Esophagus muscularis mucosa (tissue), 4 donors: ENCODE results near the gene DNAH9. TPM values are rescaled to one million over a fixed set of nuclear protein-coding genes. Genes with fewer than 3 reads are reported as not detected.

ENCODE experiments used
- DNase-seq: peaks from one replicate; pipeline ENCODE4 v3.0.0-alpha.2; 2017; ENCODE audit errors: extremely low spot score
- H3K27ac ChIP-seq, 4 donors: fragments of 200-600 bp; sonication (generic); replicated peaks in 1 of 4; 1 replicate in 3 of 4; 2 replicates in 1 of 4; pipeline ENCODE4 v1.5.1; 2016 to 2019; ENCODE audit warnings: mild to moderate bottlenecking in 1 of 4
- H3K27me3 ChIP-seq, 4 donors: fragments of 200-600 bp; sonication (generic); one replicate each; pipeline versions ENCODE4 v1.5.1 to v1.6.0; 2016 to 2019
- H3K36me3 ChIP-seq, 4 donors: fragments of 200-600 bp; sonication (generic); one replicate each; pipeline ENCODE4 v1.5.1; 2016 to 2019
- H3K4me1 ChIP-seq, 4 donors: fragments of 200-600 bp; sonication (generic); one replicate each; pipeline ENCODE4 v1.5.1; 2016 to 2019
- H3K4me3 ChIP-seq, 4 donors: fragments of 200-600 bp; sonication (generic); 1 replicate in 2 of 4; 2 replicates in 2 of 4; pipeline ENCODE4 v1.5.1; 2016 to 2019; ENCODE audit warnings: mild to moderate bottlenecking in 4 of 4, moderate library complexity in 1 of 4
- H3K9me3 ChIP-seq, 4 donors: fragments of 200-600 bp; sonication (generic); 1 replicate in 3 of 4; 2 replicates in 1 of 4; pipeline ENCODE4 v1.5.1; 2016 to 2019
- EP300 ChIP-seq: sonication (generic); formaldehyde crosslinking; IDR thresholded peaks from one replicate; pipeline ENCODE4 v1.6.1; 2017; ENCODE audit warnings: antibody characterized with exemption
- POLR2A ChIP-seq: fragments of 450-650 bp; IDR thresholded peaks from one replicate; pipeline ENCODE4 v1.6.1; 2017; ENCODE audit warnings: antibody characterized with exemption, moderate library complexity, mild to moderate bottlenecking, low read depth
- POLR2AphosphoS5 ChIP-seq, 2 donors: sonication (generic); formaldehyde crosslinking; IDR thresholded peaks; one replicate each; pipeline ENCODE4 v1.6.1; 2017; ENCODE audit warnings: antibody characterized with exemption in 2 of 2
- WGBS: methylation state at CpG from one replicate; pipeline ENCODE4 v1.1.5; 2018; 5-methylcytosine and 5-hydroxymethylcytosine counted together
- intact Hi-C: fragments of 100-400 bp; cut with DNase I; formaldehyde crosslinking; loops from one replicate; pipeline ENCODE4 v1.15.1; 2023
- total RNA-seq, 4 donors: library from RNA; depleted of rRNA; stranded (reverse); fragments of >200 nt; gene quantifications; one replicate each; pipeline versions ENCODE4 v1.1.0 to v1.2.1, GENCODE V29; 2016
- TF ChIP-seq, protein P1 (sequence below), 3 experiments: fragments of 200-600 bp in 2 of 3; fragments of 450-650 bp in 1 of 3; sonication (generic) in 2 of 3; IDR thresholded peaks; one replicate each; pipeline ENCODE4 v1.5.1; 2017 to 2019; ENCODE audit warnings: antibody characterized with exemption in 3 of 3, mild to moderate bottlenecking in 2 of 3, moderate library complexity in 1 of 3

The DNAH9 gene
- total RNA-seq, 4 donors from 2014 or later = under 0.01 to 0.92 TPM; not detected in 2

DNA sequence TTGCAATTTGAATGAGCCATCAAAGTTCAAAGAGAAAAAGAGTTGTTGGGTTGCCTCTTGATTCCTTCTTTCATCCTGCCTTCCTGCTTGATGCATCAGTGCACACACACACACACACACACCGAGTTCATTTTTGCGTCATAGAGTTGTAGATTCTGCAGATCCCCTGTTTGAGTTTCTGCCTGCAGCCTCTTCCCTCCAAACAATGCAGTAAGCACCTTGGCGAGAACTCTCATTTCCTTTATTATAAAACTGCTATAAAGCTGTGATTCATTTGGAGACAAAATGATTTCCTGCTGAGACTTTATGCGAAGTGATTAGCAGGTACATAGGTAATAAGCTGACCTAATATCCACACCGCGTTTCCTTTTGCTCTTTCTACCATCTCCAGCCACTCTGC lies 26.7 kb downstream of the DNAH9 start:
- peaks cover 0 to 12% (median 0%) of the 10 kb centered on the region in 4 donors for H3K27me3 ChIP-seq
- H3K4me1 ChIP-seq = no peaks in the 10 kb centered on the region
- no peaks in the 10 kb centered on the region for H3K36me3 ChIP-seq
- H3K9me3 ChIP-seq = no peaks in the 10 kb centered on the region
- H3K27ac ChIP-seq = no peak overlapping the region
- WGBS = 79% methylated on average over 6 of the region's 6 CpGs
- TF ChIP-seq, protein P1, sequence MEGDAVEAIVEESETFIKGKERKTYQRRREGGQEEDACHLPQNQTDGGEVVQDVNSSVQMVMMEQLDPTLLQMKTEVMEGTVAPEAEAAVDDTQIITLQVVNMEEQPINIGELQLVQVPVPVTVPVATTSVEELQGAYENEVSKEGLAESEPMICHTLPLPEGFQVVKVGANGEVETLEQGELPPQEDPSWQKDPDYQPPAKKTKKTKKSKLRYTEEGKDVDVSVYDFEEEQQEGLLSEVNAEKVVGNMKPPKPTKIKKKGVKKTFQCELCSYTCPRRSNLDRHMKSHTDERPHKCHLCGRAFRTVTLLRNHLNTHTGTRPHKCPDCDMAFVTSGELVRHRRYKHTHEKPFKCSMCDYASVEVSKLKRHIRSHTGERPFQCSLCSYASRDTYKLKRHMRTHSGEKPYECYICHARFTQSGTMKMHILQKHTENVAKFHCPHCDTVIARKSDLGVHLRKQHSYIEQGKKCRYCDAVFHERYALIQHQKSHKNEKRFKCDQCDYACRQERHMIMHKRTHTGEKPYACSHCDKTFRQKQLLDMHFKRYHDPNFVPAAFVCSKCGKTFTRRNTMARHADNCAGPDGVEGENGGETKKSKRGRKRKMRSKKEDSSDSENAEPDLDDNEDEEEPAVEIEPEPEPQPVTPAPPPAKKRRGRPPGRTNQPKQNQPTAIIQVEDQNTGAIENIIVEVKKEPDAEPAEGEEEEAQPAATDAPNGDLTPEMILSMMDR (IDR thresholded peaks at IDR 0.05) = no peak
- DNase-seq = no peak
- intact Hi-C loops = no loop called here
- H3K4me3 ChIP-seq = no peak overlapping the region

DNA sequence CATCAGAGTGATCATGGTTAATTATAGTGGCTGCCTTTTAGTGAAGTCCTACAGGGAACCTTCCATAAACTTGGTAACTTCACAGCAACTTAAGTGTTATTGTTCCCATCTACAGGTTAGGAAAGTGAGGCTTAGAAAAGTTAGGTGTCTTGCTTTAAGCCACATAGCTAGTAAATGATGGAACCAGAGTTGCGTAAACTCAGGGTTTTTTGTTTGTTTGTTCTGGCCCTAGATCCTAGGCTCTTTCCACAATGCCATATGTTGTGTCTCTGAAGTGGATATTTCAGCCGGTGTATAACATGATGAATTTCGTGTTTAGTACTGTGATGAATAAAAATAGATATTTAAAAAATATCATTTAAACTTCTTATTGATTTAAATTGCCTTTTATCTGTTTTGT lies 27.6 kb downstream of the DNAH9 start:
- Histone ChIP-seq H3K4me3 (no peak overlapping the region), H3K27me3 (peaks cover 0 to 14% (median 0%) of the 10 kb centered on the region in 4 donors), H3K36me3 (no peaks in the 10 kb centered on the region), H3K9me3 (no peaks in the 10 kb centered on the region), H3K4me1 (no peaks in the 10 kb centered on the region), H3K27ac (no peak overlapping the region)
- intact Hi-C loops = no loop called here
- 60% methylated on average over 3 of the region's 3 CpGs for WGBS
- TF ChIP-seq, protein P1 (IDR thresholded peaks at IDR 0.05) = no peak
- TF ChIP-seq EP300 (no peak), POLR2A (no peak), POLR2AphosphoS5 (IDR thresholded peaks at IDR 0.05) (no peak)
- DNase-seq = no peak

DNA sequence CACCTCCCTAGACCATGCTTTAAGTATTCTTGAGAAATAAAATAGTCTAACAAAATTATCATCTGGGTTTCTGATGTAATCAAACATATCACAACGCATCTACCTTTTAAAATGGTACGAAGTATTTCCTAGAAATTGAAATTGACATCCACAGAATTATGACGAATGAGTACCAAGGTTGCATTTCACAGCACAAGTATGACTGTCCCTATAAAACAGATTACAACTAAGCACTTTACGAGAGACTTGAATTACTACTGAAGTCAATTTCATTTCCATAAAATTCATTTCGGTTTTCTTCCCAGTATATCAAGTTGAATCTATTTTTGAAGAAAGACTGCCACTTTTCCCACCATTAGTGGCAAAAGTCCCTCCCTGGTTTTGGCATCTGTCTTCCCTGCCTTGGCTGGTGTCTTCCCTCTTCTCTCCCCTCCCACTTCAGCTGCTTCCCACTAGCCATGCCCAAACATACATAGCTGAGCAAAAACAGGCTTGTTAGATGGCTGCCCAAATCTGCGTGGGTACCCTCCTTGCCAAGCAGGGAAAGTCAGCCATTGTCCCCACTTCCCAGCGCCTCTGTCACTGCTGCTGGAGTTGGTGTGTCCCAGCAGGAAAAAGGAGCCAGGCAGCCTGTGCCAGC lies 29.2 kb downstream of the DNAH9 start:
- Histone ChIP-seq H3K27me3 (peaks cover 0 to 11% (median 0%) of the 10 kb centered on the region in 4 donors), H3K4me1 (no peaks in the 10 kb centered on the region), H3K27ac (no peak overlapping the region), H3K4me3 (no peak overlapping the region), H3K36me3 (no peaks in the 10 kb centered on the region), H3K9me3 (no peaks in the 10 kb centered on the region)
- TF ChIP-seq EP300 = no peak
- no peak for TF ChIP-seq POLR2AphosphoS5 (IDR thresholded peaks at IDR 0.05)
- TF ChIP-seq, protein P1 (IDR thresholded peaks at IDR 0.05) = no peak
- TF ChIP-seq POLR2A = no peak
- WGBS = 79% methylated on average over 6 of the region's 7 CpGs
- intact Hi-C loops = no loop called here
- no peak for DNase-seq

DNA sequence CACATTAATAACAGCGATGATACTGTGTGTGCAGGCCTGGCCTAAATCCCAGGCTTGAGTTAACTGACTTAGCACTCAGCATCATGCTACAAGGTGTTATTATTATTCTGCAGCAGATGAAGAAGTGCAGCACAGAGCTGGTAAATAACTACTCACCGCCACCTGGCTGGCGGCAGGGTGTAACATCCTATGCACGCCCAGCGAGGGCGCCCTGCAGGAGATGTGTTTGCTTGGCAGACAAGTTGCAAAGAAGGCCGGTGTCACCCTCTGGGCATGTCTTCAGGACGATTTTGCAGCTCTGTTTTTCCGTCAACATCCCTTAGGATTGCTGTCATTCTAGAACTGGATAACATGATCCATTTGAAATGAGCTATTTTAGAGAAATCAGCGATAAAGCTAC lies 30.1 kb downstream of the DNAH9 start:
- TF ChIP-seq, protein P1 (IDR thresholded peaks at IDR 0.05) = no peak
- TF ChIP-seq POLR2A (no peak), POLR2AphosphoS5 (IDR thresholded peaks at IDR 0.05) (no peak), EP300 (no peak)
- WGBS = 53% methylated on average over 10 of the region's 10 CpGs
- H3K27me3 ChIP-seq = peaks cover 0 to 9% (median 0%) of the 10 kb centered on the region in 4 donors
- no peaks in the 10 kb centered on the region for H3K36me3 ChIP-seq
- H3K9me3 ChIP-seq = no peaks in the 10 kb centered on the region
- no peak overlapping the region for H3K27ac ChIP-seq
- intact Hi-C loops = no loop called here
- no peak overlapping the region for H3K4me3 ChIP-seq
- no peaks in the 10 kb centered on the region for H3K4me1 ChIP-seq
- DNase-seq = no peak

DNA sequence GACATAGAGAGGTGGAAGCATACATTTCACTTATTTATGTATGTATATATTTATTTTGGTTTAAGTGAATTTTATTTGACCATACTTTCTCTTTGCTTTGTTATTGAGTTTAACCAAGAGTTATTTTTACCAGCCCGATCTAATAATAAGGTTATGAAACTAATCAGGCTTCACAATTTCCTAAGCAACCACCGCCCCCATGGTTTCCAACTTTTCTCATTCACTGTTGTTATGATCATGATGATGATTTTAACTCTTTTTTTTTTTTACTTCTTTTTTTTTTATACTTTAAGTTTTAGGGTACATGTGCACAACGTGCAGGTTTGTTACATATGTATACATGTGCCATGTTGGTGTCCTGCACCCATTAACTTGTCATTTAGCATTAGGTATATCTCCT lies 30.6 kb downstream of the DNAH9 start:
- WGBS = 88% methylated on average over 3 of the region's 3 CpGs
- intact Hi-C loops = no loop called here
- peaks cover 0 to 12% (median 0%) of the 10 kb centered on the region in 4 donors for H3K27me3 ChIP-seq

More for the DNA sequence above, 30.6 kb downstream of the DNAH9 start:
- TF ChIP-seq POLR2AphosphoS5 (IDR thresholded peaks at IDR 0.05) (no peak), POLR2A (no peak), EP300 (no peak)
- TF ChIP-seq, protein P1 (IDR thresholded peaks at IDR 0.05) = no peak
- DNase-seq = no peak
- H3K36me3 ChIP-seq = no peaks in the 10 kb centered on the region
- H3K27ac ChIP-seq = no peak overlapping the region
- no peaks in the 10 kb centered on the region for H3K4me1 ChIP-seq
- no peak overlapping the region for H3K4me3 ChIP-seq
- H3K9me3 ChIP-seq = no peaks in the 10 kb centered on the region
